ENCODE data around the gene USP54.
A peak's percentile ranks its signal among the peaks of the same experiment; 100 is the strongest.

Gene USP54

GRCh38 chr10:73506491-73506890 is 84.7 kb downstream of the USP54 start:
- TF ChIP-seq CTCF (IDR thresholded peaks at IDR 0.05): no peak
- DNase-seq (ENCODE audit: low spot score): no peak
- H3K27ac ChIP-seq: no peak overlapping the region
- no peak overlapping the region for H3K4me3 ChIP-seq

- no peak for TF ChIP-seq CTCF (IDR thresholded peaks at IDR 0.05)
- H3K4me3 ChIP-seq: no peak overlapping the region
- no peak for DNase-seq (ENCODE audit: low spot score)
- H3K27ac ChIP-seq: no peak overlapping the region
Measured at GRCh38 chr10:73506074-73506473, 85.1 kb downstream of the USP54 start.

GRCh38 chr10:73503037-73503436 is 88.1 kb downstream of the USP54 start:
- no peak for DNase-seq (ENCODE audit: low spot score)
- Histone ChIP-seq H3K4me3 (no peak overlapping the region), H3K27ac (no peak overlapping the region)
- no peak for TF ChIP-seq CTCF (IDR thresholded peaks at IDR 0.05)

- H3K4me3 ChIP-seq: no peak overlapping the region
- TF ChIP-seq CTCF (IDR thresholded peaks at IDR 0.05): no peak
- no peak overlapping the region for H3K27ac ChIP-seq
- DNase-seq (ENCODE audit: low spot score): no peak
Measured at GRCh38 chr10:73501651-73502050, 89.5 kb downstream of the USP54 start.

GRCh38 chr10:73497623-73498022 is 93.5 kb downstream of the USP54 start:
- no peak for DNase-seq (ENCODE audit: low spot score)
- Histone ChIP-seq H3K27ac (no peak overlapping the region), H3K4me3 (no peak overlapping the region)
- TF ChIP-seq CTCF (IDR thresholded peaks at IDR 0.05): no peak

- no peak for TF ChIP-seq CTCF (IDR thresholded peaks at IDR 0.05)
Measured at GRCh38 chr10:73495884-73496674, 95.1 kb downstream of the USP54 start, which contains the start of gene PPP3CB. Gene PPP3CB (minus strand): TSS chr10:73496024. CDS start chr10:73495889, 135 bp downstream.

More at GRCh38 chr10:73495884-73496674, 95.1 kb downstream of the USP54 start, which contains the start of gene PPP3CB:
- peak; percentile 95 for DNase-seq (ENCODE audit: low spot score)
- peak within 1 kb of the TSS; percentile 98 for H3K4me3 ChIP-seq
- H3K27ac ChIP-seq: peak within 1 kb of the TSS; percentile 86 to 99
